Fibroblast of lung (primary cell): ENCODE data around the gene GRN.

Experiments used
- CTCF ChIP-seq, 2 donors: IDR thresholded peaks in 1 of 2; conservative IDR thresholded peaks in 1 of 2; 1 replicate in 1 of 2; 2 replicates in 1 of 2; pipeline ENCODE4 v1.5.1; 2011 to 2012; ENCODE audit warnings: low read length in 2 of 2, control low read depth in 1 of 2, inconsistent platforms in 1 of 2, low read depth in 1 of 2, mild to moderate bottlenecking in 1 of 2
- EZH2 ChIP-seq: IDR thresholded peaks from 2 replicates; pipeline ENCODE4 v1.5.1; 2012; ENCODE audit warnings: low read length, control low read depth, mild to moderate bottlenecking; ENCODE audit errors: missing control alignments

- TF ChIP-seq CTCF (conservative IDR thresholded peaks at IDR 0.05 in 1 of 2, IDR thresholded peaks at IDR 0.05 in 1 of 2; ENCODE audit: low read depth in 1 of 2, low read length in 2 of 2) (no peak), EZH2 (no peak)
Measured at GRCh38 chr17:44327715-44328449, 17.2 kb upstream of the GRN start.
